Cardiac muscle cell (in vitro differentiated cells and primary cell): ENCODE data around the gene SPRED2. TPM values are rescaled to one million over a fixed set of nuclear protein-coding genes. Genes with fewer than 3 reads are reported as not detected.

Experiments
- DNase-seq, 2 donors: peaks; one replicate each; pipeline versions ENCODE4 v3.0.0 to v3.0.0-alpha.2; 2010 to 2017; ENCODE audit warnings: low read depth in 1 of 2, low spot score in 1 of 2
- H3K27ac ChIP-seq: fragments of 200-600 bp; sonication (generic); 2 replicates; pipeline ENCODE4 v1.5.1; 2016
- H3K27me3 ChIP-seq: fragments of 200-600 bp; sonication (generic); 2 replicates; pipeline ENCODE4 v1.6.0; 2016; ENCODE audit warnings: control low read depth
- H3K36me3 ChIP-seq: fragments of 200-600 bp; sonication (generic); 2 replicates; pipeline ENCODE4 v1.5.1; 2016; ENCODE audit warnings: control low read depth
- H3K4me1 ChIP-seq: fragments of 200-600 bp; sonication (generic); 2 replicates; pipeline ENCODE4 v1.8.1; 2017; ENCODE audit warnings: low read depth, mild to moderate bottlenecking, mixed run types
- H3K4me3 ChIP-seq: fragments of 200-600 bp; sonication (generic); 2 replicates; pipeline ENCODE4 v1.5.1; 2016; ENCODE audit warnings: mild to moderate bottlenecking
- H3K9me3 ChIP-seq: fragments of 200-600 bp; sonication (generic); 2 replicates; pipeline ENCODE4 v1.5.1; 2017; ENCODE audit warnings: low read depth, mild to moderate bottlenecking, control low read depth
- polyA plus RNA-seq: library from polyadenylated mRNA; unstranded; fragments of >200 nt; fragmentation: Nextera tagmentation; extraction: Ambion mirVana; gene quantifications from 2 replicates; pipeline ENCODE4 v1.2.1, GENCODE V29; 2016
- total RNA-seq: library from RNA; depleted of rRNA; stranded (reverse); fragments of >200 nt; gene quantifications from 2 replicates; pipeline ENCODE4 v1.2.3, GENCODE V29; 2016
- TF ChIP-seq, protein P1 (sequence below): IDR thresholded peaks from 2 replicates; pipeline ENCODE4 v1.5.1; 2012; ENCODE audit warnings: low read depth, mild to moderate bottlenecking, low read length

Gene SPRED2
- total and polyA plus RNA-seq, 2 experiments from 2014 or later: 11.7 to 18.9 TPM

DNA sequence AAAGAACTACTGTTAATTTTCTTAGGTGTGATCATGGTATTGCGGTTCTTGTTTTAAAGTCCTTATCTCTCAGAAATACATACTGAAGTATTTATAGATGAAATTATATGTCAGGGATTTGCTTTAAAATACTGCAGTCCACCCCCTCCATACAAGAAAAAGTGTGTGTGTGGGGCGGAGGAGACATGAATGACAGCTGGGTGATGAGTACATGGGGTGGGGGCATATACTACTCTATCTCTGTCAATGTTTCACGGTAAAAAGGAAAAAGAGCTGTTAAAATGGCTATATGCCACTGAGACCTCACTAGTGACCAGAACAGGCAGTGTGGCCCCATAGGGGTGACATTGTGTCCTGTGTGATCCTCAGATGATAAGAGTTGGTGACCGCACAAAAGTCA lies 54.1 kb downstream of the SPRED2 start:
- H3K4me3 ChIP-seq: no peak overlapping the region
- no peaks in the 10 kb centered on the region for H3K36me3 ChIP-seq

DNA sequence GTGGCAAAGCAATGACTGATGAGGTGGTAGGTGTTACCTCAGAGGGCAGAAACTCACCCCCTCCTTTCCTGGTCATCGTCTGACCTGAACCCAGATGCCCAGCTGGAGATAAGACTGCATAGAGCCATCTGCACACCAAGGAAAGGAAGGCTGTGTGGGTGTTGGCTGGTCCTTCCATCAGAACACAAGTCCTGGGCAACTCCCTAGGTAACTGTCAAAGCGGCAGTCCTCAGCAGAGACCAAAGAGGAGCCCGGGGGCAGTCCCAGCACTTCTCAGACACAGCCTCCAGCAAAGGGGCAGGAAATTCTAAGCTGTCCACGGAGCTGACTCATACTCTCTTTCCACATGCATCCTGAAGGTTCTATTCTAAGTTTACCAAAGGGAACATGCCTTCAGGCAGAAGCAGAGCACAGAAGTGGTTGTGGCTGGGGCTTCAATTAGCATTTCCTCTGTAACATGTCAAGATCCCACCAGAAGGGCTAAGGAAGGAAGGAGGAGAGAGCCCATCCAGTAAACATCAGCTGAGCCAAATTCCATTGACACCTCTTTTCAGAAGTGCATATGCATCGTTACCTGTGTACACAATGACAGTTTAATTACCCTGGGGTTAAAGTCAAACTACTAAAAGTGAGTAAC lies 54.7 kb downstream of the SPRED2 start:
- DNase-seq: peak in 1 of 2 donors; percentile 81
- H3K27ac ChIP-seq: no peak overlapping the region
- H3K36me3 ChIP-seq: no peaks in the 10 kb centered on the region
- H3K9me3 ChIP-seq: no peaks in the 10 kb centered on the region
- no peak overlapping the region for H3K4me3 ChIP-seq
- TF ChIP-seq, protein P1, sequence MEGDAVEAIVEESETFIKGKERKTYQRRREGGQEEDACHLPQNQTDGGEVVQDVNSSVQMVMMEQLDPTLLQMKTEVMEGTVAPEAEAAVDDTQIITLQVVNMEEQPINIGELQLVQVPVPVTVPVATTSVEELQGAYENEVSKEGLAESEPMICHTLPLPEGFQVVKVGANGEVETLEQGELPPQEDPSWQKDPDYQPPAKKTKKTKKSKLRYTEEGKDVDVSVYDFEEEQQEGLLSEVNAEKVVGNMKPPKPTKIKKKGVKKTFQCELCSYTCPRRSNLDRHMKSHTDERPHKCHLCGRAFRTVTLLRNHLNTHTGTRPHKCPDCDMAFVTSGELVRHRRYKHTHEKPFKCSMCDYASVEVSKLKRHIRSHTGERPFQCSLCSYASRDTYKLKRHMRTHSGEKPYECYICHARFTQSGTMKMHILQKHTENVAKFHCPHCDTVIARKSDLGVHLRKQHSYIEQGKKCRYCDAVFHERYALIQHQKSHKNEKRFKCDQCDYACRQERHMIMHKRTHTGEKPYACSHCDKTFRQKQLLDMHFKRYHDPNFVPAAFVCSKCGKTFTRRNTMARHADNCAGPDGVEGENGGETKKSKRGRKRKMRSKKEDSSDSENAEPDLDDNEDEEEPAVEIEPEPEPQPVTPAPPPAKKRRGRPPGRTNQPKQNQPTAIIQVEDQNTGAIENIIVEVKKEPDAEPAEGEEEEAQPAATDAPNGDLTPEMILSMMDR: no peak
- no peaks in the 10 kb centered on the region for H3K27me3 ChIP-seq
- peaks cover 10% of the 10 kb centered on the region for H3K4me1 ChIP-seq

More for the DNA sequence above, 54.1 kb downstream of the SPRED2 start:
- H3K27ac ChIP-seq: no peak overlapping the region
- H3K4me1 ChIP-seq: peaks cover 12% of the 10 kb centered on the region
- no peaks in the 10 kb centered on the region for H3K9me3 ChIP-seq
- H3K27me3 ChIP-seq: no peaks in the 10 kb centered on the region
- no peak for DNase-seq
- TF ChIP-seq, protein P1: no peak

DNA sequence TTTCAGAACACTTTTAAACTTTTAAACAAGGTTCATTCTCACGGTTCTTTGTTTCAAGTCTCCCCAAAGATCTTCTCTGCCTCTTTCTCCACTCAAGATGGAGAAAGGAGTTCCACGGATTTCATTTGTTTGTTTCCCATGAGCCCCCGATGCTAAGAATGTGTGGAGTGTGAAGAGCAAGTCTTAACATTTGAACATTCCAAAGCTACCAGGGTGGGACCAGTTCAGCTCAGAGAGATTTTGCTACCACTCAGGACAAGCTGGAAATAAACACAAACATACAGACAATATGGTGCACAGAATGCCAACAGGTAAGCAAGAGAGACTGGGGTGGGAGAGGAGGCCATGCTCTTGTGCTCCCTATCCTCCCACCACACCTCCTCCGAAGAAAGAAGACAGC lies 56.7 kb downstream of the SPRED2 start:
- H3K4me1 ChIP-seq: peaks cover 12% of the 10 kb centered on the region
- H3K4me3 ChIP-seq: no peak overlapping the region
- no peaks in the 10 kb centered on the region for H3K9me3 ChIP-seq
- no peaks in the 10 kb centered on the region for H3K27me3 ChIP-seq
- TF ChIP-seq, protein P1: no peak
- H3K36me3 ChIP-seq: no peaks in the 10 kb centered on the region
- no peak for DNase-seq
- H3K27ac ChIP-seq: no peak overlapping the region

DNA sequence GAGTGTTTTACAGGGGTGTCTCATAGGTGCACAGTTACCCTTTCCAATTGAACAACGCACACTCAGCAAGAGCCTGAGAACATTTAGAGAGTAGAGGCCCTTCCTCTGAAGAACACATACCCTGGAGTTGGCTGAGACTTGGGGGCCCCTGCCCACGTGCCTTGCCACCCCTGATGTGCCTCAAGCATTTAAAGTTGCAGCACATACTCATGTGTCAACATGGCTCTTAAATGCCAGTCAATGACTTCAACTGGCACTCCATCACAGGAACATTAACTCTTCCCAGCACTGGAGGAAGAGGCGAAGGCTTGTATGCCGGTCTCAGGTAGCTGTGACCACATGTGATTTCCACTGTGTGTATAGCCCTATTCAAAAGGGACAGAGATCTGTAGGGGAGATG lies 57.4 kb downstream of the SPRED2 start:
- peaks cover 20% of the 10 kb centered on the region for H3K4me1 ChIP-seq
- H3K36me3 ChIP-seq: no peaks in the 10 kb centered on the region
- no peak for DNase-seq
- no peak overlapping the region for H3K27ac ChIP-seq
- no peaks in the 10 kb centered on the region for H3K27me3 ChIP-seq
- TF ChIP-seq, protein P1: no peak
- H3K4me3 ChIP-seq: no peak overlapping the region
- H3K9me3 ChIP-seq: no peaks in the 10 kb centered on the region

DNA sequence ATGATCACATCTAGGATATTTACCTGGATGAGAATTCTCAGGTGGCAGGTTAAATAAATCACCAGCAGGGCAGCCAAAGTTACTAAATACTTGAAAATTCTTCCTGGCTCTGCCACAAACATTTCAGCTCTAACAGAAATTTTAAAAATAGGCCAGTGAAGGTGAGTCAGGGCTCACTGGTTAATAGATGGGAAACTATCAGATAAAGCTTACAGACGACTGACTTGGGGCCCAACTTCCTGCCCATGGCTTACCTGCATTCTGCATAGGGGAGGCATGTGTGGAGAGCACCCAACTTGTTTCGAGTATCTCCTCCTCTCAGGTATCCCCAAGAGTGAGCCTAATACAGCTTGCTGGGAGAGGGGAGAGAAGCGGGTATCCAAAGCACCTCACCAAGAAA lies 57.8 kb downstream of the SPRED2 start:
- DNase-seq: no peak
- TF ChIP-seq, protein P1: no peak
- no peaks in the 10 kb centered on the region for H3K27me3 ChIP-seq
- no peaks in the 10 kb centered on the region for H3K36me3 ChIP-seq
- peaks cover 20% of the 10 kb centered on the region for H3K4me1 ChIP-seq
- no peak overlapping the region for H3K27ac ChIP-seq
- H3K4me3 ChIP-seq: no peak overlapping the region
- no peaks in the 10 kb centered on the region for H3K9me3 ChIP-seq
